ENCODE data around the gene KLHL18.

- TF ChIP-seq REST (IDR thresholded peaks at IDR 0.05; ENCODE audit: low read depth) (no peak), TCF12 (IDR thresholded peaks at IDR 0.05; ENCODE audit: low read depth) (no peak), TAF1 (IDR thresholded peaks at IDR 0.05; ENCODE audit: low read depth) (no peak), FOXM1 (IDR thresholded peaks at IDR 0.05; ENCODE audit: borderline replicate concordance, low read depth) (no peak)
Observed at GRCh38 chr3:47324278-47324865, 41.6 kb downstream of the KLHL18 start.

All from Ishikawa (cell line).